HG03457 (cell line): ENCODE data around the gene CMA1.
"Not testable (repeated sequence)": the region's sequence is repeated elsewhere in the genome, so short reads cannot be mapped to it uniquely, and the experiment has no call there.

Source experiments
- ATAC-seq: cut with Tn5 transposase; IDR thresholded peaks from one replicate; pipeline ENCODE4 v1.9.1; 2021; ENCODE audit warnings: moderate number of reproducible peaks; ENCODE audit not compliant: unreplicated experiment

Gene CMA1, protein sequence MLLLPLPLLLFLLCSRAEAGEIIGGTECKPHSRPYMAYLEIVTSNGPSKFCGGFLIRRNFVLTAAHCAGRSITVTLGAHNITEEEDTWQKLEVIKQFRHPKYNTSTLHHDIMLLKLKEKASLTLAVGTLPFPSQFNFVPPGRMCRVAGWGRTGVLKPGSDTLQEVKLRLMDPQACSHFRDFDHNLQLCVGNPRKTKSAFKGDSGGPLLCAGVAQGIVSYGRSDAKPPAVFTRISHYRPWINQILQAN

DNA sequence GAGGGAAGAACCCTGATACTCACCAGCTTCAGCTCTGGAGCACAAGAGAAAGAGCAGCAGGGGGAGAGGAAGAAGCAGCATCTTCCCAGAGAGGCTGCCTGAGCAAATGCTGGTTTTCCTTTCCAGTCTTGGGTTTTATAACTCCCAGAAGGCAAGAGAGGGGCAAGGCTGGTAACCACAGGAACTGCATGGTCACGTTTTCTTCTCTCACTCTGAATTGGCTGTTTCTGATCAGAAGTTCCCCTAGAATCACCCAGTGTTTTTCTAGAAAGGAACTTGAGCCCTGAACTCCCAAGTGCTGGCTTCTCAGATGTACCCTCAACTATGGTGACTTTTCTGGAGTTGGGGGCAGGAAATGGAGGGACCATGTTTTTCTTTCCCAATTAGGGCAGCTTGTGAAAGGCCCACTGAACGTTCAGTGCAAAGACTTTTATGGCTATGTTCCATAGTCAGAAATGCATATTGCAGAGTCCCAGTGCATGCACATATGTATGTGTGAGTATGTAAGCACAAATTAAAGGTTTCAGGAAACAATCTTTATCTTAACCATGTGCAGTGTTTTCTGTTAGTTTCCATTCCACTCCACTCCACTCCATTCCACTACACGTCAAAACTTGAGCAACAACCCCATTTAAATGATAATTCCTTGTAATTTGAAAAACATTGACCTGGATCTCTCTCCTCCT is at the start of gene CMA1:
Gene CMA1, minus strand, starts transcription at position 111 of the 686 bp plus-strand sequence. Its CDS starts 30 bp downstream, at position 81.
- no peak for ATAC-seq

DNA sequence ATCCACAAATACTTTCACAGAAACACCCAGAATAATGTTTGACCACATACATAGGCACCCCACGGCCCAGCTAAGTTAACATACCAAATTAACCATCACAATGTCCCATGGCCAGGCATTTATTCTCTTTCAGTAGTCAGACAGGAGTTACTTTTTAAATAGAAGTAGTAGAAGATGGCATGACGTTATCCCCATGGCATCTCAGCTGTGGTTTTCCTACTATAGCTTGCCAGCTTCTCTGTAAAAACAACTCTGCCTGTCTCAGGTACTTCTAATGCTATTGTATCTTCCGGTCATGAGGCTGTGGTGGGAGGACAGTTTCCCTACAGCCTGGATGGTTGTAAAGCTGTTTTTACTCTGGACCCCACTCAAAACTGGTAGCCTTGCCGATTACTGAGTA is 48.7 kb upstream of the CMA1 start:
- ATAC-seq, result no peak

DNA sequence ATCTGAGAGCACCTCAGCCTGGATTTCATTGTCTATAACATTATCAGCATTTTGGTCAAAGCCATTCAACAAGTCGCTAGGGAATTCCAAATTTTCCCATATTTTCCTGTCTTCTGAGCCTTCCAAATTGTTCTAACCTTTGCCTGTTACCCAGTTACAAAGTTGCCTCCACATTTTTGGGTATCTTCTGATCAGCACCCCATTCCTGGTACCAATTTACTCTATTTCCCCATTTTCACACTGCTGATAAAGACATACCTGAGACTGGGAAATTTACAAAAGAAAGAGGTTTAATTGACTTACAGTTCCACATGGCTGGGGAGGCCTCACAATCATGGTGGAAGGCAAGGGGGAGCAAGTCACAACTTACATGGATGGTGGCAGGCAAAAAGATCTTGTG is 41.0 kb upstream of the CMA1 start:
- not testable (repeated sequence) for ATAC-seq

DNA sequence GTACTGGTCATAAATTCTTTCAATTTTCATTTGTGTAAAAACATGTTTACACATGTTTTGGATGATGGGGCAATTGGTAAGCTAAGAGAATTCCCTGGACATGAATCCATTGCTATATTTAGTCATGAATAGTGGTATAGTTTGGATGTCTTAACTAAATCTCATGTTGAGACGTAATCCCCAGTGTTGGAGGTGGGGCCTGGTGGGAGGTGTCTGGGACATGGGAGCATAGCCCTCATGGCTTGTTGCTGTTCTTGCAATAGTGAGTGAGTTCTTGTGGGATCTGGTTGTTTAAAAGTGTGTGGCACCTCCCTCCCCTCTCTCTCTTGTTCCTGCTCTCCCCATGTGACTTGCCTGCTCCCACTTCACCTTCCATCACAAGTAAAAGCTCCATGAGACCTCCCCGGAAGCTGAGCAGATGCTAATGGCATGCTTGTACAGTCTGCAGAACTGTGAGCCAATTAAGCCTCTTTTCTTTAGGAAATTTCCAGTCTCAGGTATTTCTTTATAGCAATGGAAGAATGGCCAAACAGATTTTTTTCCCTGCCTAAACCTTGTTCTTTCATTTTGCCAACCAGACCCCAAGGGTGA is 34.4 kb upstream of the CMA1 start:
- no peak for ATAC-seq

GRCh38 chr14:24535737-24536136 is 27.7 kb upstream of the CMA1 start:
- ATAC-seq, result no peak

- ATAC-seq, result no peak
Observed at GRCh38 chr14:24534286-24534685, 26.2 kb upstream of the CMA1 start.

DNA sequence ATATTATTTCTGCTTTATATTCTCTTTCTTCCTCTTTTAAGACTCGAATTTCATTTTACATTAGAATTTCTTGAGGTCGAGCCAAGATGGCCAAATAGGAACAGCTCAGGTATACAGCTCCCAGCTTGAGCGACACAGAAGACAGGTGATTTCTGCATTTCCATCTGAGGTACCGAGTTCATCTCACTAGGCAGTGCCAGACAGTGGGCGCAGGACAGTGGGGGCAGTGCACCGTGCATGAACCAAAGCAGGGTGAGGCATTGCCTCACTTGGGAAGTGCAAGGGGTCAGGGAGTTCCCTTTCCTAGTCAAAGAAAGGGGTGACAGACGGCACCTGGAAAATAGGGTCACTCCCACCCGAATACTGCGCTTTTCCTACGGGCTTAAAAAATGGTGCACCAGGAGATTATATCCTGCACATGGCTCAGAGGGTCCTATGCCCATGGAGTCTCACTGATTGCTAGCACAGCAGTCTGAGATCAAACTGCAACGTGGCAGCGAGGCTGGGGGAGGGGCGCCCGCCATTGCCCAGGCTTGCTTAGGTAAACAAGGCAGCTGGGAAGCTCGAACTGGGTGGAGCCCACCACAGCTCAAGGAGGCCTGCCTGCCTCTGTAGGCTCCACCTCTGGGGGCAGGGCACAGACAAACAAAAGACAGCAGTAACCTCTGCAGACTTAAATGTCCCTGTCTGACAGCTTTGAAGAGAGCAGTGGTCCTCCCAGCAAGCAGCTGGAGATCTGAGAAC is 18.0 kb upstream of the CMA1 start:
- ATAC-seq, result not testable (repeated sequence)

DNA sequence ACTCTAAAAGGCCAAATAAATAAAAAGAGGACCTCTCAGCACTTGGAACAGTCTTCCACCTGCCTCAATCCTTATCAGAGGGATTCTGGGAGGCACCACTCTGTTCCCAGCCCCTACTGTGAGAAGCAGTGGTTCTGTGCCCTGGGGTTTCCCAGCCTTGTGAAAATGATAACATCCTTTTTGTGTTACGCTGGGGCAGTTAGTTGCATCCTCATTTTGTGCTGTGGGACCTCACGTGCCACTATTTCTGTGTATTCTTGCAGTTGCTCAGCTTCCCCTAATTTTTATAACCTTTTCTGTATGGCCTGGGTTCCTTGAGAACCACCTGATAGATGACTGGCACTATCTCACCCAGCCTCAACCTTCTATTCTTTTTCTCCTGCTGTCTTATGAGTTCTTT is 10.8 kb upstream of the CMA1 start:
- ATAC-seq, result no peak

DNA sequence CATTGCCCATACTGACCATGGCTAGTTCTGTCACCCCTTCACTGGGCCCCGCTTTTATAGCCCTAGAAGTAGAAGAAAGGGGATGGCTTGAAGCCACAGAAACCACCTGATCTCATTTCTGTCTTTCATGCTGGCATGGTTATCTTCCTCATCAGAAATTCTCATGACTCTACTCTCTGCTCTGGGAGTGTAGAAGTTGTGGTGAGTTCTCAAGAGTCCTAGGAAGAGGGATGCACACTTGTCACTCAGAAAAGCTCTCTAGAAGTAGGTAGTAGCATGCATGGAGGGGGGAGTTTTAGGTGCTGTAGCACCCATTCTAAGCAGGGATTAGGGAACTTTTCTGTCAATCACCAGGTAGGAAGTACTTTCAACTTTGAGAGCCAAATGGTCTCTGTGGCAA is 6.1 kb upstream of the CMA1 start:
- ATAC-seq, result no peak

GRCh38 chr14:24513009-24513408 is 4.9 kb upstream of the CMA1 start:
- ATAC-seq, result no peak

GRCh38 chr14:24506443-24506842 is 1.6 kb downstream of the CMA1 start:
- ATAC-seq, result no peak

GRCh38 chr14:24504425-24504950 is 3.6 kb downstream of the CMA1 start:
- no peak for ATAC-seq

- not testable (repeated sequence) for ATAC-seq
Observed at GRCh38 chr14:24491586-24492408, 16.3 kb downstream of the CMA1 start.

DNA sequence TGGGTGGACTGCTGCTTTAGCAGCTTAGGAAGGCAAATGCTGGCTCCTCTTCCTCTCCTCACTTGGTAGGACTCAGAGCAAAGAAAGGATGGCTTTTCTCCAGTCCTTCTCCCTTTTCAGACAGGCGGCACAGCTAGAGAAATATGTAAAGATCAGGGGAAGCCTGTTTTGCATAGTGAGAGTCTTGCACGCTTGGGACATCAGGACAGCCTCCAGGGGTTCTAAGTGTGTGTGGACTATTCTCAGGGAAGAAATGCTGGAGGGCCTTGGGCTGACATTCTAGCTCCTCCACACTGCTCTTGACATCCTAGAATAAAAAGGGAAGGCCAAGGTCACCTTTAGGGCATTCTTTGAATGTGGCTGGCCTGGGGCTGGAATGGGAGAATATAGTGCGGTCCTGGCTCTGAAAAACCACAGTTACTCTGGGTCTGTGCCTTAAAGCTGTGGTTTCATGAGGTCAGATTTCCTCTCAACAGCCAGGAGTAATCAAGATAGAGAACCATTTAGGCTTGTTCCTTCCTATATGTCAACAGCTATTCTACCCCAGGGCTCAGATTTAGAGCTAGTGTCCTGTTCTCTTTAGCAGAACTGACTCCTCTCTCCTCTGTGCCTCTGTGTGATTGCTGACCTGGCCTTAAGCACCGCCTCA is 24.3 kb downstream of the CMA1 start:
- no peak for ATAC-seq

DNA sequence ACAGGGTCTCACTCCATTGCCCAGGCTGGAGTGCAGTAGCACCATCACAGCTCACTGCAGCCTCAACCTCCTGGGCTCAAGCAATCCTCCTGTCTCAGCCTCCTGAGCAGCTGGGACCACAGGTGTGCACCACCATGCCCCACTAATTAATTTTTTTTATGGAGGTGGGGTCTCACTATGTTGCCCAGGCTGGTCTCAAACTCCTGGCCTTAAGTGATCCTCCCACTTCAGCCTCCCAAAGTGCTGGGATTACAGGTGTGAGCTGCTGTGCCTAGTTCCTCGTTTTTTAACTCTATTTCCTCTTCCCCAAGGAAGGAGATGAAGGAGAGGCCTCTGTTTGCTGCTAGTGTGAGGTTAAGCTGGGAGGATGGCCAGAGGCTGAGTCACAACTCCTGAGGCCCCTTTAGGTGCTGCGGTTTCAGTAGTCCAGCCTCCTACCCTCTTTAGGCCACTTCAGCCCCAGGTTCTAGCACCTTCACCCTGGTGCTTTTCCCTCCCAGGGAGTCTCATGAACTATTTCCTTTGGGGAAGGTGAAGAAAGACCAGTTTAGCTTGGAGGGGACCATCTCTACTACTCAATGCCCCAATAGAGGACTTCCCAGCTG is 25.3 kb downstream of the CMA1 start:
- ATAC-seq, result not testable (repeated sequence)

DNA sequence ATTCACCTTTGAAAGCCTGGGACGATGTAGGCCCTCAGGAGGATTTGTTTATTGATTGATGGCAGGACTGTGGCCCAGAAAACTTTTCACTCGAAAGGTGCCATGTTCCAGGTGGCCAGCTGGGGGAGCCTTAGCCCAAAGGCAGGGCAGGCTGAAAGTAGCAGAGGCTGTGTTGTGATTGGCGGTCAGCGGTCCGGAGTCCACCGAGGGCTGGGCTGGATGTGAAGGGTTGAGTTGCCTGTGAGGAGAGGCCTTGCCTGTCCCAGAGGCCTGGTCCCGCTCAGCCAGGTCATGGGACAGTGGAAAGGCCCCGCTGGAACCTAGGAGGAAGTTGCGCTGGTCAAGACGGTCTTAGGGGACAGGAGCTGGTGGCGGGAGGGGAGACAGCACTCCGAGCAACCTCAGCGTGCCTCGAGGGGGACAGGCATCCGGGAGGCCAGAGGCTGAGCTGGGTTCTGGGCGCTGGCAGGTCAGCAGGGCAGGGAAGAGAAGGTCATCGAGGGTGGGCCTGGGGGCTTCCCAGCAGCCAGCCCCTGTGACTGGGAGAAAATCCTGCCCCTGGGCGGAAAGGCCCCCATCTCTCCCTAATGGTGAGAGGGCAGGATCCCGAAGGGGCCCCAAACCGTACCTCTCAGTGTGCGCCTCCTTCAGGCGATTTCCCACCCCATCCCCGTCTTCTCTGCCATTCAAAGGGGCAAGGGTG is 26.3 kb downstream of the CMA1 start:
- ATAC-seq, result no peak

GRCh38 chr14:24479999-24480398 is 28.1 kb downstream of the CMA1 start:
- ATAC-seq, result not testable (repeated sequence)

DNA sequence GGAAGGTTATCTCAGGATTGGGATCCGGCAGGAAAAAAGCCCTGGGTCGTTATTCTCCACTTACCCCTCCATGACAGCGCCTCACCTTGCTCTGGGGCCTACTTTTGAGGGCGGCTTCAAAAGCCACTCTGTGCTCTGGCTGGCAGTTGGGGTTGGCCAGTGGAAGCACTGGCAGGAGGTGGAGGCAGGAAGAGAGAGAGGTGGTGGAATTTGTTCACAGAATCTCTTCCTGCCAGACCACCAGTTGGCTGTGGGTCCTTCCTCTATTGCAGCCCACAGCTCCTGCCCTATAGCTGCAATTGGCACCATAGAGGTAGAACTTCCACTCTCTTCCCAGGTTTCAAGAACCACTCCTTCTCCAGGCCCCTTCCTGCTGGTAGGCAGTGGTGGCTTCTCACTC is 32.8 kb downstream of the CMA1 start:
- ATAC-seq, result no peak

- ATAC-seq, result no peak
Observed at GRCh38 chr14:24473211-24473610, 34.9 kb downstream of the CMA1 start.
